ENCODE data around the gene HACE1.

HACE1 gene

GRCh38 chr6:104705095-104705707, 154.5 kb downstream of the HACE1 start:
- no peak for ATAC-seq
- TF ChIP-seq ZC3H10 (CRISPR knock-in tag; IDR thresholded peaks at IDR 0.05) (no peak), SNAI2 (CRISPR knock-in tag; IDR thresholded peaks at IDR 0.05) (no peak), TSHZ2 (CRISPR knock-in tag; IDR thresholded peaks at IDR 0.05) (no peak), CSRNP3 (CRISPR knock-in tag; IDR thresholded peaks at IDR 0.05) (no peak), ZFP30 (CRISPR knock-in tag; IDR thresholded peaks at IDR 0.05) (no peak), CSDC2 (CRISPR knock-in tag; IDR thresholded peaks at IDR 0.05) (no peak), BACH2 (CRISPR knock-in tag; IDR thresholded peaks at IDR 0.05; ENCODE audit: borderline replicate concordance) (no peak), ZNF70 (CRISPR knock-in tag; IDR thresholded peaks at IDR 0.05) (no peak), ESRRG (CRISPR knock-in tag; IDR thresholded peaks at IDR 0.05) (no peak), ARNTL (CRISPR knock-in tag; IDR thresholded peaks at IDR 0.05; ENCODE audit: borderline replicate concordance, low read depth) (no peak), ZNF8 (CRISPR knock-in tag; IDR thresholded peaks at IDR 0.05) (no peak), POU6F1 (CRISPR knock-in tag; IDR thresholded peaks at IDR 0.05; ENCODE audit: borderline replicate concordance, low read depth) (no peak), TCF4 (CRISPR knock-in tag; IDR thresholded peaks at IDR 0.05; ENCODE audit: borderline replicate concordance) (no peak), OSR1 (CRISPR knock-in tag; IDR thresholded peaks at IDR 0.05) (no peak), ZNF565 (CRISPR knock-in tag; conservative IDR thresholded peaks at IDR 0.05; ENCODE audit: low read depth) (no peak), PATZ1 (CRISPR knock-in tag; IDR thresholded peaks at IDR 0.05; ENCODE audit: borderline replicate concordance) (no peak)

GRCh38 chr6:104704191-104704590, 155.5 kb downstream of the HACE1 start:
- TF ChIP-seq TSHZ2 (CRISPR knock-in tag; IDR thresholded peaks at IDR 0.05) (no peak), PATZ1 (CRISPR knock-in tag; IDR thresholded peaks at IDR 0.05; ENCODE audit: borderline replicate concordance) (no peak), BACH2 (CRISPR knock-in tag; IDR thresholded peaks at IDR 0.05; ENCODE audit: borderline replicate concordance) (no peak), GLIS3 (CRISPR knock-in tag; IDR thresholded peaks at IDR 0.05) (no peak), SNAI2 (CRISPR knock-in tag; IDR thresholded peaks at IDR 0.05) (no peak), CREB5 (CRISPR knock-in tag; IDR thresholded peaks at IDR 0.05; ENCODE audit: low read depth) (no peak), CSRNP3 (CRISPR knock-in tag; IDR thresholded peaks at IDR 0.05) (no peak), ZFP3 (CRISPR knock-in tag; IDR thresholded peaks at IDR 0.05) (no peak)
- no peak for ATAC-seq

Measured in SK-N-SH treated with all-trans-retinoic acid at 6 μM for 48 hours (cell line).